Prostate gland (tissue), 2 donors: Measurements from ENCODE around the gene ISG15. TPM values are rescaled to one million over a fixed set of nuclear protein-coding genes. Genes with fewer than 3 reads are reported as not detected.
"Not testable (repeated sequence)": the region's sequence is repeated elsewhere in the genome, so short reads cannot be mapped to it uniquely, and the experiment has no call there.

Experiments used
- DNase-seq: peaks from one replicate; pipeline ENCODE4 v3.0.0-alpha.2; 2019; ENCODE audit warnings: low spot score
- H3K27ac ChIP-seq, 2 donors: fragments of 200-600 bp; sonication (generic); 2 replicates each; pipeline ENCODE4 v1.5.1; 2017 to 2019
- H3K27me3 ChIP-seq: fragments of 200-600 bp; sonication (generic); replicated peaks from 2 replicates; pipeline ENCODE4 v1.5.1; 2019; ENCODE audit not compliant: insufficient read depth
- H3K36me3 ChIP-seq, 2 donors: fragments of 200-600 bp; sonication (generic); 1 replicate in 1 of 2; 2 replicates in 1 of 2; pipeline versions ENCODE4 v1.5.1 to v1.8.1; 2017 to 2019
- H3K4me1 ChIP-seq: fragments of 200-600 bp; sonication (generic); replicated peaks from 2 replicates; pipeline ENCODE4 v1.5.1; 2019
- H3K4me3 ChIP-seq, 2 donors: fragments of 200-600 bp; sonication (generic); 2 replicates each; pipeline ENCODE4 v1.5.1; 2017 to 2019
- H3K9me3 ChIP-seq: fragments of 200-600 bp; sonication (generic); 2 replicates; pipeline ENCODE4 v1.5.1; 2017
- POLR2A ChIP-seq: fragments of 450-650 bp; IDR thresholded peaks from one replicate; pipeline ENCODE4 v1.6.1; 2016; ENCODE audit warnings: antibody characterized with exemption, mild to moderate bottlenecking
- POLR2AphosphoS5 ChIP-seq: sonication (generic); formaldehyde crosslinking; IDR thresholded peaks from one replicate; pipeline ENCODE4 v1.6.1; 2017; ENCODE audit warnings: antibody characterized with exemption
- WGBS: methylation state at CpG from one replicate; pipeline ENCODE4 v1.1.5; 2018; 5-methylcytosine and 5-hydroxymethylcytosine counted together
- intact Hi-C: fragments of 100-400 bp; cut with DNase I; formaldehyde crosslinking; loops from one replicate; pipeline ENCODE4 v1.14.2; 2022
- total RNA-seq, 2 donors: library from RNA; depleted of rRNA; stranded (reverse); fragments of >200 nt; gene quantifications; one replicate each; pipeline ENCODE4 v1.1.0, GENCODE V29; 2016
- TF ChIP-seq, protein P1 (sequence below), 4 experiments: fragments of 200-600 bp in 2 of 4; fragments of 450-650 bp in 2 of 4; sonication (generic) in 2 of 4; IDR thresholded peaks; 1 replicate in 3 of 4; 2 replicates in 1 of 4; pipeline ENCODE4 v1.5.1; 2016 to 2019; ENCODE audit warnings: antibody characterized with exemption in 4 of 4, mild to moderate bottlenecking in 2 of 4, moderate library complexity in 2 of 4

The ISG15 gene
- total RNA-seq, 2 donors from 2014 or later, result 22.3 to 27.2 TPM

DNA sequence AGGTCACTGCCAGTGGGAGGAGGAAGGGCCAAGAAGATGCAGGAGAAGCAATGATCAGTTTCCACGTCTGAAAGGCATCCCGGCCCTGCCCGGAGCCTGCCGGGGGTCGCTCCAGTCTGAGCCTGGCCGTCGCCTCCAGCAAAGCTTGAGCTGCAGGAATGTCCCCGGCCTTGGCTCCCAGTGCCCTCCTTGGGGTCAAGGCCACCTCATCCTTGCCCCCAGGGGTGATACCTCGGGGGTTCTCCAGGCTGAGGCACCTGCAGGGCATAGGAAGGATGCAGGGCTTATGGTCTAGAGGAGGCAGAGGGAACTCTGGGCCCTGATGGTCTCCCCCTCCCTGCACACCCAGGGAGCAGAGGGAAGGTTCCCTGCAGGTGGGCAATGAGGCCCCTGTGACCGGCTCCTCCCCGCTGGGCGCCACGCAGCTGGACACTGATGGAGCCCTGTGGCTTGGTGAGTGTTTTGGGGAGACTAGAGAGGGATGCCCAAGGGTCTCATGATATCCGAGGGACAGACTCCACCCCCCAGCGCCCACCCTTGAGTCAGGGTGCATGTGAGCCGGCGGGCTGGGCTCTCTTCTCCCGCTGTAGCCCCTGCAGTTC, 40.9 kb downstream of the ISG15 start:
- Histone ChIP-seq H3K27me3 (peaks cover 2% of the 10 kb centered on the region), H3K4me1 (no peaks in the 10 kb centered on the region), H3K36me3 (no peaks in the 10 kb centered on the region), H3K4me3 (no peak overlapping the region), H3K27ac (no peak overlapping the region), H3K9me3 (no peaks in the 10 kb centered on the region)
- TF ChIP-seq POLR2A, result no peak
- TF ChIP-seq POLR2AphosphoS5, result no peak
- TF ChIP-seq, protein P1, sequence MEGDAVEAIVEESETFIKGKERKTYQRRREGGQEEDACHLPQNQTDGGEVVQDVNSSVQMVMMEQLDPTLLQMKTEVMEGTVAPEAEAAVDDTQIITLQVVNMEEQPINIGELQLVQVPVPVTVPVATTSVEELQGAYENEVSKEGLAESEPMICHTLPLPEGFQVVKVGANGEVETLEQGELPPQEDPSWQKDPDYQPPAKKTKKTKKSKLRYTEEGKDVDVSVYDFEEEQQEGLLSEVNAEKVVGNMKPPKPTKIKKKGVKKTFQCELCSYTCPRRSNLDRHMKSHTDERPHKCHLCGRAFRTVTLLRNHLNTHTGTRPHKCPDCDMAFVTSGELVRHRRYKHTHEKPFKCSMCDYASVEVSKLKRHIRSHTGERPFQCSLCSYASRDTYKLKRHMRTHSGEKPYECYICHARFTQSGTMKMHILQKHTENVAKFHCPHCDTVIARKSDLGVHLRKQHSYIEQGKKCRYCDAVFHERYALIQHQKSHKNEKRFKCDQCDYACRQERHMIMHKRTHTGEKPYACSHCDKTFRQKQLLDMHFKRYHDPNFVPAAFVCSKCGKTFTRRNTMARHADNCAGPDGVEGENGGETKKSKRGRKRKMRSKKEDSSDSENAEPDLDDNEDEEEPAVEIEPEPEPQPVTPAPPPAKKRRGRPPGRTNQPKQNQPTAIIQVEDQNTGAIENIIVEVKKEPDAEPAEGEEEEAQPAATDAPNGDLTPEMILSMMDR (IDR thresholded peaks at IDR 0.05), result no peak
- WGBS, result 93% methylated on average over 17 of the region's 18 CpGs
- no peak for DNase-seq
- intact Hi-C loops, result no loop called here

DNA sequence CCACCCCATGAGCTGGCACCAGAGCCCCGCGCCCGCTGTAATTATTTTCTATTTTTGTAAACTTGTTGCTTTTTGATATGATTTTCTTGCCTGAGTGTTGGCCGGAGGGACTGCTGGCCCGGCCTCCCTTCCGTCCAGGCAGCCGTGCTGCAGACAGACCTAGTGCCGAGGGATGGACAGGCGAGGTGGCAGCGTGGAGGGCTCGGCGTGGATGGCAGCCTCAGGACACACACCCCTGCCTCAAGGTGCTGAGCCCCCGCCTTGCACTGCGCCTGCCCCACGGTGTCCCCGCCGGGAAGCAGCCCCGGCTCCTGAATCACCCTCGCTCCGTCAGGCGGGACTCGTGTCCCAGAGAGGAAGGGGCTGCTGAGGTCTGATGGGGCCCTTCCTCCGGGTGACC, 41.7 kb downstream of the ISG15 start:
- intact Hi-C loops, result no loop called here
- no peak for DNase-seq
- 90% methylated on average over 22 of the region's 23 CpGs for WGBS
- TF ChIP-seq POLR2AphosphoS5 (no peak), POLR2A (no peak)
- TF ChIP-seq, protein P1 (IDR thresholded peaks at IDR 0.05), result no peak
- H3K4me1 ChIP-seq, result no peaks in the 10 kb centered on the region
- H3K9me3 ChIP-seq, result no peaks in the 10 kb centered on the region
- no peak overlapping the region for H3K27ac ChIP-seq
- H3K36me3 ChIP-seq, result no peaks in the 10 kb centered on the region
- H3K27me3 ChIP-seq, result peaks cover 3% of the 10 kb centered on the region
- H3K4me3 ChIP-seq, result no peak overlapping the region

DNA sequence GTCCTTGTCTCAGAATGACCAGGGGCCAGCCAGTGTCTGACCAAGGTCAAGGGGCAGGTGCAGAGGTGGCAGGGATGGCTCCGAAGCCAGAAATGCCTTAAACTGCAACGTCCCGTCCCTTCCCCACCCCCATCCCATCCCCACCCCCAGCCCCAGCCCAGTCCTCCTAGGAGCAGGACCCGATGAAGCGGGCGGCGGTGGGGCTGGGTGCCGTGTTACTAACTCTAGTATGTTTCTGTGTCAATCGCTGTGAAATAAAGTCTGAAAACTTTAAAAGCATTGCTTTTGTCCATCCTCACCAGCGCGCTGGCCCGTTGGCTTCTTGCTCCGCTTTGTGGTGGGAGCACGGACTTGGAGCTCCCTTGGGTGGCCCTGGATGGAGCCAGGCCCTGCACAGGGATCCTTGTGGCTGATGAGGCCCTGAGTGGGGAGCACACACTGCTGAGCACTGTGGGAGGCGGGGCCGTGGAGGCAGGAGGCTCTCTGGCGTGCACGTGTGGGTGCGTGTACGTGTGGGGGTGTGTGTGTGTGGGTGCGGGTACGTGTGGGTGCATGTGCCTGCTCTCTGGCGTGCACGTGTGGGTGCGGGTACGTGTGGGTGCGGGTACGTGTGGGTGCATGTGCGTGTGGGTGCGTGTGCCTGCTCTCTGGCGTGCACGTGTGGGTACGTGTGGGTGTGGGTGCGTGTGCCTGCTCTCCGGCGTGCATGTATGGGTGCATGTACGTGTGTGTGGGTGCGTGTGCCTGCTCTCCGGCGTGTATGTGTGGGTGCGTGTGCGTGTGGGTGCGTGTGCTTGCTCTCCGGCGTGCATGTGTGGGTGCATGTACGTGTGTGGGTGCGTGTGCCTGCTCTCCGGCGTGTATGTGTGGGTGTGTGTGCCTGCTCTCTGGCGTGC, 42.8 kb downstream of the ISG15 start:
- DNase-seq, result no peak
- H3K4me1 ChIP-seq, result no peaks in the 10 kb centered on the region
- peaks cover 8% of the 10 kb centered on the region for H3K27me3 ChIP-seq
- no peaks in the 10 kb centered on the region for H3K36me3 ChIP-seq
- intact Hi-C loops, result no loop called here
- TF ChIP-seq, protein P1 (IDR thresholded peaks at IDR 0.05), result no peak
- TF ChIP-seq POLR2AphosphoS5 (no peak), POLR2A (no peak)
- H3K4me3 ChIP-seq, result no peak overlapping the region
- no peaks in the 10 kb centered on the region for H3K9me3 ChIP-seq
- H3K27ac ChIP-seq, result no peak overlapping the region
- WGBS, result 93% methylated on average over 46 of the region's 50 CpGs

DNA sequence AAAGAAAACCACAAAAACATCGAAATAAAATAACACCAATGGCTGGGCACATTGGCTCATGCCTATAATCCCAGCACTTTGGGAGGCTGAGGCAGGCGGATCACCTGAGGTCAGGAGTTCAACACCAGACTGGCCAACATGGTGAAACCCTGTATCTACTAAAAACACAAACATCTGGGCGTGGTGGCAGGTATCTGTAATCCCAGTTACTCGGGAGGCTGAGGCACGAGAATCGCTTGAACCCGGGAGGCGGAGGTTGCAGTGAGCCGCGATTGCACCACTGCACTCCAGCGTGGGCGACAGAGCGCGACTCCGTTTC, 44.4 kb downstream of the ISG15 start:
- H3K4me1 ChIP-seq, intact Hi-C loops, H3K27me3 ChIP-seq, H3K4me3 ChIP-seq, H3K27ac ChIP-seq, H3K36me3 ChIP-seq, DNase-seq, H3K9me3 ChIP-seq: not testable (repeated sequence)
- WGBS, result 49% methylated on average over 15 of the region's 15 CpGs

DNA sequence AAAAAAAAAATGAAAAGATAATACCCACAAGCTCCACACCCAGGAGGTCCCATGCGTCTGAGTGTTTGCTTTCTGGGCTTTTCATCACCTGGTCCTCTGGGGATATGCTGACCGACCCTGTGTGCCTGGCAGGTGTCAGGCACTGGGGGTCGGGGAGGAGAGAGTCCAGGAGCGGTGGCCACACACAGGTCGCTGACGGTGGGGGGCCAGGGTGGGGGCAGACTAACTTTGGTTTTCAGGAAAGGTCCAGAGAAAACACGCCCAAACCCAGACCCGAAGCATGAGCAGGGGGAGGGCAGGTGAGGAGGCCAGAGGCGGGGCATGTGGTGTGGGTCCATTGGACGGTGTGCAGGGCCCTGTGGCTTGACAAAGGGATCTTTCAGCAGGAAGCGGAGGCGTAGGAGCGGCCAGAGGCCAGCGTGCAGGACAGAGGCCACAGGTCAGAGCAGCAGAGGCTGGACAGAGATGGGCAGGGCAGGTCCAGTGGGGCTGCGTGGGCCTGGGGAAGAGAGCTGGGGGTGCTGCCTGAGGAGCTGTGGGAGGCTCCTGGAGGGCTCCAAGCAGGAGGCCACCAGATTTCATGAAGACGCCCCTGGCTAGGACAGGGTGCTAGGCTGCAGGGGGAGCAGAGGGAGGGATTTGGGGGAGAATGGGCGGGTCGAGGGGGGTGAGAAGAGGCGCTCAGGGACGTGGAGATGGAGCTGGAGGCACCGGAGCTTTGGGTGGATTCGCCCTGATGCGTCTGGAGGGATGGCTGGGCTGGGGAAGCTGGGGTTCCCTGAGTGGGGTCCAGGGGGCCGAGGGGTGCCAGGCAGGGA, 45.0 kb downstream of the ISG15 start:
- 11% methylated on average over 24 of the region's 24 CpGs for WGBS
- Histone ChIP-seq H3K9me3 (no peaks in the 10 kb centered on the region), H3K27ac (no peak overlapping the region), H3K27me3 (peaks cover 9% of the 10 kb centered on the region), H3K4me3 (no peak overlapping the region), H3K36me3 (no peaks in the 10 kb centered on the region), H3K4me1 (peaks cover 4% of the 10 kb centered on the region)
- intact Hi-C loops, result no loop called here
- TF ChIP-seq, protein P1 (IDR thresholded peaks at IDR 0.05), result no peak
- TF ChIP-seq POLR2AphosphoS5 (no peak), POLR2A (no peak)
- no peak for DNase-seq
